ENCODE data around the gene ID1.
"Not testable (repeated sequence)": the region's sequence is repeated elsewhere in the genome, so short reads cannot be mapped to it uniquely, and the experiment has no call there.

The ID1 gene

GRCh38 chr20:31638816-31639215 lies 33.7 kb downstream of the ID1 start:
- DNase-seq = no peak

DNA sequence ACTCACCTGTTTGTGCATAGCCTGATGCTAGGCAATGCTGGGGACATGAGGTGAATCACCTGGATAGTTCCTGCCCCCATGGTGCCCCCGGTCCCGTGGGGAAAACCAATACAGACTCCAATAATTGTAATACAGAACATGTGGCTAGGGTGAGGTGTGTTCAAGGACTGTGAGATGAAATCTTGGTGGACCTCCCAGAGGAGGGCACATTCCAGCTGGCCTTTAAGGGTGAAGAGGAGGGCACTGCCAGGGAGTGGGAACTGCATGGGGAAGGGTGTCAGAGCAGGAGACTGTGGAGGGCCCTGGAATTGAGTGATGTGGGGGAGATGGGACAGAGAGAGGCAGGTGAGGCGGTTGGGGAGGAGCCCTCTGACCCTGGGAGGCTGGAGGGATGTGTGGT lies 35.2 kb downstream of the ID1 start:
- DNase-seq = no peak

DNA sequence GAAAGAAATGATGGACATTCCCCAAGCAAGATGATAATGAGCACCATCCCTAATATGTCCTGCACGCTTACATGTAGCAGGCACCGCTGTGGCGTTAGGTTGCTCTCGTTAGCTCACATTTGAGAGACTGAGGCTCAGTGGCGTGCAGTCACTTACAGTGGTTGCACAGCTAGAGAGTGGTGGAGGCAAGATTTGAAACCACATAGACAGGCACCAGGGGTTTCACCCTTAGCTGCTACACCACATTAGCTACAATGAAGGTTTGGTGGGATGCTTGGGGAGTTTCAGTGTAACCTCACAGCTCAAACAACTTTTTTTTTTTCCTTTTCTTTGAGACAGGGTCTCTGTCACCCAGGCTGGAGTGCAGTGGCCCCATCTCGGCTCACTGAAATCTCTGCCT lies 36.3 kb downstream of the ID1 start:
- no peak for DNase-seq

DNA sequence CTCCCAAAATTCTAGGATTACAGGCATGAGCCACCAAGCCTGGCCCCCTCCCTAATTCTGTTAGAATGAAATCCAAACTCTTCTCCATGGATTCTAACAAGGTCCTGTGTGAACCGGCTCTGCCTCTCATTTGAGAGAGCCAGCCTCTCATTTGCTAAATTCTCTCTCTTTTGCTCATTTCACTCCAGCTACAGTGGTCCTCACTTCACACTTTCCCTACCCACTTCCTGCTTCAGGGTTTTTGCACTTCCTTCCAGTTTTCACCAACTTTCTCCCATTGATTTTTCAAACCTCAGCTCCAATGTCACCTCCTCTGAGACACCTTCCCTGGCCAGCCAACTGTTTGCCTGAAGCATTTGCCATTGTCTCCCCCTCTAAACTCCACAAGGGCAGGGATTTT lies 37.7 kb downstream of the ID1 start:
- DNase-seq = no peak

GRCh38 chr20:31643522-31643921 lies 38.4 kb downstream of the ID1 start:
- DNase-seq = no peak

DNA sequence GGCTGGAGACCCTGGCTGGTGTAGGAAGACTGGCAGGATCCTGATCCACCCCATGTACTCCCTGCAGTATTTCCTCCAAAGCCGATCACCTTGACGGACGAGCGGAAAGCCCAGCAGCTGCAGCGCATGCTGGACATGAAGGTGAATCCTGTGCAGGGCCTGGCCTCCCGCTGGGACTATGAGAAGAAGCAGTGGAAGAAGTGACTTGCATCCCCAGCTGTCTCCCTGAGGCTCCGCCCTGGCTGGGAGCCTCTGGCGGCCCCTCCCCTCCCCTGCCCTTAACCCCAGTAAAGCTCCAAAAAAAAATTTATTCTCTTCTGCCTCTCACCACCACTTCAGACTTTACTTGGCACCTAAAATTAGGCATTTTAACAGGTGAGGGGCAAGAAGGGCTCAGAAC lies 39.6 kb downstream of the ID1 start:
- no peak for DNase-seq

- DNase-seq = not testable (repeated sequence)
Observed at GRCh38 chr20:31648104-31648503, 43.0 kb downstream of the ID1 start.

- no peak for DNase-seq
Observed at GRCh38 chr20:31652917-31653396, 47.9 kb downstream of the ID1 start.

GRCh38 chr20:31653561-31653960 lies 48.5 kb downstream of the ID1 start:
- no peak for DNase-seq

DNA sequence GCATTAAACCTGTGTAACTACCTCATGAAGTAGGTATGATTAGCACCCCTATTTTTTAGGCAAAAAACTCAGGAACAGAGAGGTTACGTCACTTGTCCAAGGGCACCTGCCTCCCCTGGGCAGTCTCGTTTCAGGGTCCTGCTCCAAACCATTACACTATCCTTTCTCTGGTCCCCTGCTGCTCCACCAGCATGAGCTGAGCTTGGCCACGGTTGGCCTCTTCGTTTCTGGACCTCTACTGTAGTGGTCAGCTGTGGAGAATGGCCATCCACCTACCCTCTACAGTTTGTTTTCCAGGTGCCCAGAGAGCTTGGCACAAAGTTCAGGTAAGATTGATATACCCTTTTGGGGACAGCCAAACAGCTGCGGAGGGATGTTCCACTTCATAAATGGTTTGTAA lies 49.4 kb downstream of the ID1 start:
- no peak for DNase-seq
